Ramos (cell line): Measurements from ENCODE around the gene HOXA3.

ENCODE experiments used
- in situ Hi-C: fragments of 300-500 bp; cut with MboI; formaldehyde crosslinking; loops from one replicate; pipeline ENCODE4 v1.14.3; 2022; ENCODE audit warnings: low sequenced_read_pairs; ENCODE audit not compliant: unreplicated experiment

The HOXA3 gene

DNA sequence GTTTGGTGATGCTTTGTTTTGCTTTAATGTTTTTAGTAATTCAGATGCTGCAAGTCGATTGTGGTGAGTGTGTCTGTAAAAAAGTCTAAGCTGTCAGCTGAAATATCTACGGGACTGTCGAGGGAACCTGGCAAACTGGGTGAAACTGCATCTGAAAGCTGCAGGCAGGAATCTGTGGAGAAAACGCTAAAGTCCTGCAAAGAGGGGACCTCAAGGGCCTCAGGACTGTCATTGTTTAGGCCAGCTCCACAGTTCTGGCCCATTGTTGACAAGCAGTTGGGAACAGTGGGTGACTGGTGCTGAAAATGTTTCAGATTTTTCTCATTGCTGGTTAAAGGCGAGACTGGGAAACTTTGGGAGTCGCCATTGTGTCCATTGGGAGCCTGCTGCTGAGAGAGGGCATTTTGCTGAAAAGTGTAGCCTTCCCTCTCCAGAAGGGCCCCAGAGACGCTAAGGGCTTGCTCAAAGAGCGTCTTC is 51.7 kb downstream of the HOXA3 start:
- in situ Hi-C loops: no loop called here

DNA sequence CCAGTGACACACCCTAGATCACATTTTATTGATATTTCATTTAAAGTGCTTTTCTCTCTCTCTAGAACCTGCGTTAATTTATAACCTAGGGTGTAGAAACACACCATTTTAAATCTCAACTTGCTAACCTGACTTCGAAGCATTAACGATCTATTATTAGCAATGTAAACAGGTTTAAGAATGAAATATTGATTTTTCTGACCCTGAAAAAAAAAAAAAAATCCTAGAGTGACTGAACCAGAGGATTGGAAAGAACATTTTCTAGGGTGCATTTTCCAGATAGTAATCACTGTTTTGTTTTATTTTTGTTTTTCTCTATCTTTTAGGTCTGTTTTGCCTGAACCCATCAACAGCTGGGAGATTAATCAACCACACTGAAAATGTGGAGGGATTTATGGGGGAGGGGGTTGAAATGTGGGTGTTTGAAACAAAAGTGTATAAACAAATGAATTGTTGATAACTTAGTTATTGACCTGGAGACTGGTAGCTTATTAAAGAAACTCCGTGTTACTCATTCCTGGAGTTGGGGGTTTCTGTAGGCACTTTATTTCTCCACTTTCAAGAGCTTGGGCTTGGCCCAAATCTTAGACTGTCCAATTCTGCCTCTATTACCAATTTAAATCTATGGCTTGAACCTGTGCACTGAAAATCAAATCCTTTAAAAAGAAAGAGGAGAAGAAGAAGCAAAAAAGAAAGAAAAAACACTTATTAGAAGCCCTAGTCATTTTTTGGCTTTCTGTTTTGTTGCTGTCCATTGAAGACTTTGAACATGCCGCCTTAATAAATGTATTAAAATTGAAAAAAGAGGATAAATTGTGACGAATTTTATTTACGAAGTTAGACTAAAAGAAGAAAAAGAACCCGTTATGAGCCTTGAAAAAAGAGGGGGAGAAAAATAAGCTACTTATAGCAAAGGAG is 52.7 kb downstream of the HOXA3 start:
- in situ Hi-C loops: no loop called here

DNA sequence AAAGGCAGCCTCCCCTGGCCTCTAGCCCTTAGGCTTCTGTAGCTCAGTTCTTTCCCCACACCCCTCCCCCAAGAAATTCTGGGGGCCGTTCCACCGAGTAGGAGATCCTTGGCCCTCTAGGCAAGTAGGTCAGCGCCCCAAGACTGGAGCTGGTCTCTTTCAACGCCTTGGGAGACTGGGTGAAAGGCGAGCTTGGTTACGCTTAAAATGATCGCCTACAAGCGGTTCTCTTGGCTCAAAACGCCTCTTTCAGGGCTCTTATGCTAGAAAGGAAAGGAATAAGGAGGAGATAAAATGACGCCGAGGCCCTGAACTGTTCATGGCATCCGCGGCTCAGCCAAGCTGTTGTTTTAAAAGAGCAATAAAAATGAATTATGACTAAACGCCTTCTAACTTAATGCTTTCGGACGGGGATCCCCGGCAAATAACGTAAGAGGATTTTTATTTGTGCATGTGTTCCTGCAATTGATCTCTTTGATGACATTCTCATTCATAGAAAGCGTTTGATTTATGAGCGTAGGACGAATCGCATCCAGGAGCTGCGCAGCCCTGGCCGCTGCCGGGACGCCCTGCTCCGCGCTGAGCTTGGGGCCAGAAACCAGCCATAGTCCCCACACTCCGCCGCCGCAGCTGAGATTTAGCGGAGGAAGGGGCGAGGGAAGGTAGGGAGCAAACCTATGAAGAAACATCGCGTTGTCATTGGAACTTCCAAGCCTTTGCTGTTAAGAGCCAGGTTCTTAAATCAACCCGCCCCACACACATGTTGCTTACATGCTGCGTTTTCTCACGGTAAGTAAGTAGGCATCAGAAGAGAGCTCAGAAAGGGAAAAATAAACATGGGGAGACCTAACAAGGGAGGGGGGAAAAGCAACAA is 53.6 kb downstream of the HOXA3 start:
- in situ Hi-C loops: no loop called here

DNA sequence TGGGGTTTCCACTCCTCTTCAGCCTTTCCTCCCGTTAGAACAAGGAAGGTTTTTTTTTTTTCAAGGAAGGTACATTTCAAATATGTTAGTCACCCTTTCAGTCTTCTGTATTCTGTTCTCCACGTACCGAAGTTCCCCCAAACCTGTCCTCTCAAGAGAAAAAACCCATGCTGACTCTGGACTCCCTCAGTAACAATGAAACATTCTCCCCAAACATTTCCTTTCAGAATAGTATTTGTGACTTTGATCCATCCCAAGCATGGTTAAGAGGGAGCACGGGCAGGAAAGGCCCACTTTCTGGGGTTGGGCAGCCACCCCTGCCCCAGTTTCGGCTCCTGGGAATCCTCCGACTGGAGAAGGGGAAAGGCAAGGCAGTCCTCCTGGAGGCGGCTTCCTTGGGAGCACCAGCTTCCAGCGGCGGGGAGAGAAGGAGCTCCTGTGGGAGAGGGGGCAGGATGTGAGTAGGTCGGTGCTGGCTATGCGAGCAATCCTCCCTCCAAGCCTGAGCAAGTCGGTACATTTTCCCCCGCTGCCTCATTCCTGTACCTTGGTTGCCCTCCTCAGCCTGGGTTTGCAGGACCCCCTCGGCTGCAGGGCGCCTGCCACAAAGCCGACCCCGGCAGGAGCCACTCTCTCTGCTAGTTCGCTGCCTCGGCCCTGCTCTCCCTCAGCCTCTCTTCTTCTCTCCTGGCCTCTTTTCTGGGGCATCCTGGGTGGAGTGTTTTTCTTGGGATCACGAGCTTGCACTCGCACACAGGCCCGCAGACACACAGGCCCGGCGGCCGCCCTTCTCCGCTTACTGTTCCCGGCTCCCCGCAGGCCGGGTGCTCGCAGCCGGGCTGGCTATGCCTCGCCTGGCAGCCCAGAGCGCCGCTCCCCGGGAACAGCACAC is 54.5 kb downstream of the HOXA3 start:
- in situ Hi-C loops: no loop called here

DNA sequence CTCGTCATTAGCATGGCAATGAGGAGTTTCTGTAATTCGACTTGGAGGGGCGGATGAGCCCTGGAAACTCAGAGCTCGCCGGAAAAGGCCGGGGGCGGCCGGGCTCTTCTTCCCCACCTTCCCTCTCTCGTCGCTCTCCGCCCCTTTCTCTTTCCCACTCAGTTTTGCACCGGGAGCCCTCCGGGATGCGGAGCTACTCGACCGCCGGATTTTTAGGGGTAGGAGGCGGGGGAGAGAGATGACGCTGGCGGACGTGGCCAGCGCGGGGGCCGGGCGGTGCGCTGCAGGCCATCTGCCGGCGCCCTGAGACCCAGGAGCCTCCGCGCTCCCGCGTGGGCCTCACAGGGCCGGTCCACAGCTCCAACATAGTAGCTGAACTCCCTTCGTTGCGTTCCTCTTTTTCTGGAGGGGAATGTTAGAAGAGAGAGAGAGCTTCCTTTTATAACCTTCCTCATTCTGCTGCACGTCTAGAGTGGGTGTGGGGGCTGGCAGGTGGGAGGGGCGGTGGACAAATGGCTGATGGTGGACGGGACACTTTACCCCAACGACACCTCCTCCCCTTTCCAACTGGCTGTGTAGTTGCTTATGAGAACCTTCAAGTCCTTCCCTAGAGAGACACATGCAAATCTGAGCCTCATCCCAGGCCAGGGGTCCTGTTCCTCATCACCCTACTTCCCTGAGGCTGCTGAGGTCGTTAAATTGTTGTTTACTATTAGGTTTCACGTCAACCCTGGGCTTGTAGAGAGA is 55.4 kb downstream of the HOXA3 start:
- in situ Hi-C loops: no loop called here

DNA sequence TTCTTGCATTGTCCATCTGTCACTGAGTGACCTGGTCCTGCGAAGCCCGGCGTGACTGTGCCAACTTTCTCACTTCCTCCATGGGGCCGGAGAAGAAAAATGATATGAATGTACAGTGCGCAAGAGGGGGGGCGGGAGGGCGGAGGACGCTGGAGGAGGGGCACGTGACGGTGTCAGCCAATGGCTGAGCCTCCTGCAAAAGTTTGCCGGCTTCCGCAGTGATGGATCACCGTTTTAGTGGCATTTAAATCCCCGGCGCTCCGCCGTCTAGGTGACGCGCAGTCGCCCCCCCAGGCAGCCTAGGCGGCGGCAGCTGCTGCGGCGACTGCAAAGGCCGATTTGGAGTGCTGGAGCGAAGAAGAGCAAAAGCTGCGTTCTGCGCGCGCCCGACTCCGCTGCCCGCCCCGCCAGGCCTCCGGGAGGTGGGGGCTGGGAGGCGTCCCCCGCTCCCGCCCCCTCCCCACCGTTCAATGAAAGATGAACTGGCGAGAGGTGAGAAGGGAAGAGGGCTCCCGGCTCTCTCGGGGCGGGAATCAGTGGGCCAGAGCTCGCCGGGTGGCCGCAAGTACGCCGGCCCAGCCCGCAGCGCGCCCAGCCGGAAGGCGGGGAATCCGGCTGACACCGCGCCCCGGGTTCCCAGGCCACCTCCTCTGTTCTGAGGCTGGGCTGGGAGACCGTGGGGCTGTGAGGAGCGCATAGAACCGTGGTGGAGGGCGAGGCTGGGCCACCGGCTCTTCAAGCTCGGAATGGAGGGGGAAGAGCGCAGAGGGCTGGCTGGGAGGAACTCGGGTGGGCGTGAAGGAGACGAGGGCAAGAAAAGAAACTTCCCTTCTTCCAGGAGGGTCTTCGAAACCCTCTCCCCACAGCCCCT is 56.3 kb downstream of the HOXA3 start, which contains the start of gene HOXA1:
Gene HOXA1 (minus strand): TSS at position 104 of the 871 bp plus-strand sequence. CDS start 88 bp downstream, at position 16.
- in situ Hi-C loops: no loop called here

DNA sequence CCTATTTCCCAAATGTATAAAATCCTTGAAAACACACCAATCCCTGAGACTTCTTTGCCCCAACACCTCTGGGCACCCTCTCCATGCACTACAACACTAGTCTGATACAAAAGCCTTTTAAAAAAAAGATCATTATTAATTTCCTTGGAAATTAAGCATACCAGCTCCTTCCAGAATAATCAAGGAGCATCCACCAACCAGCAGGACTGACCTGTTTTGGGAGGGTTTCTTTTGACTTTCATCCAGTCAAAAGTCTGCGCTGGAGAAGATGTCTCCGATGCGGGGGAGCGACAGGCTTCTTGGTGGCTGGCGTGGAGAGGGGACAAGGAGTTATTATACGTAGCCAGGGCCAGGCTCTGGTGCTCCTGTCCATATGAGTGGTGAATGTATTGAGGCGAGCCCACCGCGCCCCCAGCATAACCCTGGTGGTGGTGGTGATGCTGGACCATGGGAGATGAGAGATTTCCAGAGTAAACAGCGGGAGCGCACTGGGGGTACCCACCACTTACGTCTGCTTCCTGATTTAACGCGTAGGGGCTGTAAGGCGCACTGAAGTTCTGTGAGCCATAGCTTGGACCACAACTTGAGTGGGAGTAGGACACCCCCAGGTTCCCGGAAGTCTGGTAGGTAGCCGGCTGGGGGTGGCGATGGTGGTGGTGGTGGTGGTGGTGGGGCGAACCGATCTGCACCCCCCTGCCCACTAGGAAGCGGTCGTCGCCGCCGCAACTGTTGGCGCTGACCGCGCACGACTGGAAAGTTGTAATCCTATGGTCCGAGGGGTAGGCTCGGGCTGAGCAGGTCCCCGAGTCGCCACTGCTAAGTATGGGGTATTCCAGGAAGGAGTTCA is 57.1 kb downstream of the HOXA3 start:
- in situ Hi-C loops: no loop called here

DNA sequence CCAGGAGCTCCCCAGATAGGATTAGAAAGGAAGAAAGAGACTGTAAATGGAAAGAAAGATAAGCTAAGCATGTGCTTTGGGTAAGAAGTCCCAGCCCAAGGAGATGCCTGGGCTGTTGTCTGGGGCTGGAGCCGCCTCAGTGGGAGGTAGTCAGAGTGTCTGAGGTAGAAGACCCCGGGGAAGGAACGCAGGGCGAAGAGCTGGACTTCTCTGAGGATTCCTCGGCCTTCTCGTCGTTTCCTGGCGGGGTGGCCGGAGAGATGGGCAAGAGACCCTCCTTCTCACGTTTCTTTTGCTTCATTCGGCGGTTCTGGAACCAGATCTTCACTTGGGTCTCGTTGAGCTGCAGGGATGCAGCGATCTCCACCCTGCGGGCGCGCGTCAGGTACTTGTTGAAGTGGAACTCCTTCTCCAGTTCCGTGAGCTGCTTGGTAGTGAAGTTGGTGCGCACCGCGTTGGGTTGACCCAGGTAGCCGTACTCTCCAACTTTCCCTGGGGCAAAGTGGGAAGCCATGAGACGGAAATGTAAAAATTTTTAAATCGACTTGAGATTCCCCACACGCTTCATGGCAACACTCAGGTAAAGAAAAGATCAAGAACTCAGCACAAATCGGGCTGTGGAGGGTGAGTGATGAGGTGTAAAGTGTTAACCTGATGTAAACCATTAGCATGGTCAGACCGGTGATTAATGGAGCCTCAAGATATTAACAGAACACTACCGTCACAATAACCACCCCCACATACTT is 57.9 kb downstream of the HOXA3 start:
- in situ Hi-C loops: no loop called here

DNA sequence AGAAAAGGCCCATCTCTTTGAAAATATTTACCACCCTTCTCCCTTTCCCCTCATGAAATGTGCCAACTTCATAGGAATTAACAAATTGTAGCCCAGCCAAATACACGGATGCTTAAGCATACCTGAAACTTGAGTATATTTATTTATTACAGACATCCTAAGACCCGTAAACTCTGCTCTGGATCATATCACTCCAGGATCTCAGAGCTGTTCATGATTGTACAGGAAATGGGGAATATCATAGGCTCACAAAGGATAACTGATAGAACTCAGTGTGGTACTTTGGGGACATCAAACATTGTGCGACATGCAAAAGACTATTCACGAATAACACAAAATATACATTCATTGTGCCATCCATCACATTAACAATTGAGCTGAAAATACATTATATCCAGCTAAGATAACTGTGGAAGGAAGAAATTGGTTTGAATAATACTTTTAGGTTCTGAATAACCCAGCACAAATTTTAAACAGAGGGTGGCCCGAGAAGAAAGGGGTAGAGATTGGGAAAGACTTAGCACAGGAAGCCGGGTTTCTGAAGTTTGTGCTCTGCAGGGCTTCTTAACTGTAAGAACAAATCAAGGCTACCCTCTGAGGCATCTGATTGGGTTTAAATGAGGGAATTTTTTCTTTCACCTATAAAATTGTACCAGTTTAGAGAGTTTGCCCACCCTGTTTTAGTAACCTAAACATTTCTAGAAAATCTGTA is 59.0 kb downstream of the HOXA3 start:
- in situ Hi-C loops: no loop called here

DNA sequence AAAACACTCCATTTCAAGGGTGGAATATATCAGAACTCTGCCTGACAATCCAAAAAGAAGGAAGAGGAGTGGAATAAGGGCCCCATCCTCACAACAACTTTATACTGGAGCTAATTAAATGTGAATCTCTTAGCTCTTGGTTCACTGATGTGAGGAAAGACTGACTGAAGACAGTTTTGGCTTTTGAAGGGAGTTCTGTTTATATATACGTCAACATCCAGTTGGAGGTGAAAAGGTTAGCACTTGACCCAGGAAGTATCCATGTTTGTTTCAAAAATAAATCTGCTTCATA is 59.6 kb downstream of the HOXA3 start:
- in situ Hi-C loops: no loop called here

DNA sequence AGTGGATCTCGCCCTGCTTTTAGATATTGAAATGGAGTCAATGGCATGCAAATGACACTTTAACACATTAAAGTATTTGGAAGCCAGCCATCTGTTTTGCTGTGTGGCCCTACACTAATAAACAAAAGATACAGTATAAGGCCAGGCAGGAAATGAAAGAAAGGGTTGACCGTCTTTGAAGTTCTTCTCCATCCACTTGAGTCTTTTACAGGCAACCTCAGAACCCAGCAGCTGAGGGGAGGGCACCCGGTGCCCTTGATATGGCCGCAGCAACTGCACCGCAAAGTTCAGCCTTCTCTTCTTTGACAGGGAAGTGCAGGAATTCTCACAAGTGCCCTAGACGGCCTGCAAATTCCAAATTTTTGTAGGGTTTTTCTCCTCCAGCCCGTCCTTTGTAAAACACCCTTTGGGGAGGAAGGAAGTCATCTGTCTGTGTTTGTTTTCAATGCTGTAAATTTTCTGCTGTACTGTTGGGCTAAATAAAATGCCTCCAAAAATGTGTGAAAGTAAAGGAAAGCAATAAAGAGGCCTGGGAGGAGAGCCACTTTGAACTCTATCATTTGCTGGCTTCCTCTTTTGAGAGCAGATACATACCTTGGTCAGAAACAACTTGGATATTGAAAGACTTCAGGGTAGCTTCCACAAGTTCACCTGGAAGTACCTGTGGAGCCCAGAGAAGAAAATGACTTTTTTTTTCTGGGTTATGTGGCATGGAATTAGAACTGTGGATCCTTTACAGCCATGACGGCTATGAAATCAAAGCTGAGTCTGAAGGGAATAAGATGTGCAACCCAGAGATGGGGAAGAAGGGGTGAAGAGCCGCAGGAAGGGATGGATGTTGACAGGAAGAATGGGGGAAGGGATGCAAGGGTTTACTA is 60.2 kb downstream of the HOXA3 start:
- in situ Hi-C loops: no loop called here

DNA sequence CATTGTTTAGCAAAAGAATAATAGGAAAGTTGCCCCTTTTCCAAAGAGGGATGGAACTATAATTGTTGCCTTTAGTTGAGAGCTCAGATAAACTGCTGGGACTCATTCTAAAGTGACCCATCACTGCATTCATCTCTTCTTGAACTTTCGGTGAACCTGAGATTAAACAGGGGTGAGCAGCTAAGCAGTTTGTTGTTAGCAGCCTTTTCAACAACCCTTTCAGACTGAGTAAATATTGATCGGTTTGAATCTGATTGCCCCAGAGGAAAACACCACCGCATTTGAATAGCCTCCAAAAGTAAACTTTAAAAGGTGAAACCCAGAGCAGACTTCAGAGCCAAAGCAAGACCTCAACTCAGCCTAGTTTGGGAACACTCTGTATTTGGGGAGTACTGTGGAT is 61.3 kb downstream of the HOXA3 start:
- in situ Hi-C loops: no loop called here

DNA sequence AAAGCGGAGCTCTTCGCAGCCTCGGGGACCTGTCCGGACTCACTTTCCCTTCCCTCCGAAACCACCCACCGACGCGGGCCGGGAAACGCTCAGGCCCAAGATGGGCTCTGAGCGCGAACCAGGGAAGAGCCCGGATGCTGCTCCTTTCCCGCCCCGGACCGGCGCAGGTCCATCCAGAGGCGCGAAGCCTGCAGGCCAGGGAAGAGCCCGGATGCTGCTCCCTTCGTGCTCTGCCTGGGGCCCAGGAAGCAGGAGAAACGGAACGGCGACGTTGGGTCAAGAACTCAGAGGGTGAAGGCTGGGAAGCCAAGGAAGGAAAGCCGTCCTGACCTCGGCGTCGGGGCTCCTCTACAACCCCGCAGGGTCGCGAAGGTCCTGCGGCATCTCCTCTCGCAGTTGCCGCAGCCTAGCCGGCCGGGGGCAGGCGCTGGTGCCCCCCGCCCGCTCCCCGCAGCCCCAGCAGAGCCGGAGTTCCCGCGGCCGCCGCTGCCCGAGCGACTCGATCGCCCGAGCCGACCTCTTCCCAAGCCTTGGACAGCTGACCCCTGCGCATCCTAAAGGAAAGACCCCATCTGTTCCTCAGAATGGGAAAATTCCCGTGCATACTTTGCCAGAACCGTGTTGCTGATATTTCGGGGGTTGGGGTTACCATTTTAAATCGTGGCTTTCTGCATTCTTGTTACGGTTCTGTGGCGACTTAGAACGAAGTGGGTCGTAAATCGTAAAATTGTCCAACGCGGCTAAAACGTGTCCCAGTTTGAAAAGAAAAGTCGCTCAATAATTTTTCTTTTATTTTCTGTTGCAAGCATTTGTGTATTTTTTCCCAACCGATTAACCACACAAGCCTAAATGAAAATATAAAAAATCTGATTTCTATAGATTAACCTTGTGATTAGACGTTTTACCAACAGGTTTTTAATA is 64.1 kb downstream of the HOXA3 start:
- in situ Hi-C loops: no loop called here

DNA sequence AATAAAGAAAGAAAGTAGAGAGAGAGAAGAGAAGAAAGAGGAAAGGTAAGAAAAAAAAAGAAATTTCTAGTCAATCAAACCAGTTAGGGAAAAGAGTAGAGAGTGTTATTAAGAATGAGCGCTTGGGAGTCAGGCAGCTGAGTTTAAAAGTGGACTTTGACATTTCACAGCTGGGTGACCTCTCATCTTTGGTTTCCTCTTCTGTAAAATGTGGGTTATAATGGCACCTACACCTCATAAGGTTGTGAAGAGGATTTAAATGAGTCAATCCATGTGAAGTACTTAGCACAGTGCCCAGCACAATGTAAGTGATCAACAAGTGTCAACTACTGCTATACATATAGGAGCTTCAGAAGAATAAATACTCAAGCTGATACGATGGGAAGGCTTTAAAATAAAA is 68.7 kb downstream of the HOXA3 start:
- in situ Hi-C loops: no loop called here
